GM13976 (cell line): ENCODE data around the gene PEMT.

Source experiments
- DNase-seq: peaks from one replicate; pipeline ENCODE4 v3.0.0; 2012; ENCODE audit warnings: low spot score
- in situ Hi-C: fragments of 300-500 bp; cut with MboI; formaldehyde crosslinking; loops from one replicate; pipeline ENCODE4 v1.12.0; 2022; ENCODE audit warnings: low sequenced_read_pairs, mixed read lengths, inconsistent platforms; ENCODE audit not compliant: unreplicated experiment
- TF ChIP-seq, protein P1 (sequence below): IDR thresholded peaks from 2 replicates; pipeline ENCODE4 v1.5.1; 2012; ENCODE audit warnings: borderline replicate concordance, mild to moderate bottlenecking; ENCODE audit not compliant: insufficient read depth; ENCODE audit errors: extremely low read depth, missing control alignments, control extremely low read depth

Gene PEMT

GRCh38 chr17:17527534-17527933, 64.0 kb downstream of the PEMT start:
- in situ Hi-C loops = no loop called here
- DNase-seq = no peak
- TF ChIP-seq, protein P1, sequence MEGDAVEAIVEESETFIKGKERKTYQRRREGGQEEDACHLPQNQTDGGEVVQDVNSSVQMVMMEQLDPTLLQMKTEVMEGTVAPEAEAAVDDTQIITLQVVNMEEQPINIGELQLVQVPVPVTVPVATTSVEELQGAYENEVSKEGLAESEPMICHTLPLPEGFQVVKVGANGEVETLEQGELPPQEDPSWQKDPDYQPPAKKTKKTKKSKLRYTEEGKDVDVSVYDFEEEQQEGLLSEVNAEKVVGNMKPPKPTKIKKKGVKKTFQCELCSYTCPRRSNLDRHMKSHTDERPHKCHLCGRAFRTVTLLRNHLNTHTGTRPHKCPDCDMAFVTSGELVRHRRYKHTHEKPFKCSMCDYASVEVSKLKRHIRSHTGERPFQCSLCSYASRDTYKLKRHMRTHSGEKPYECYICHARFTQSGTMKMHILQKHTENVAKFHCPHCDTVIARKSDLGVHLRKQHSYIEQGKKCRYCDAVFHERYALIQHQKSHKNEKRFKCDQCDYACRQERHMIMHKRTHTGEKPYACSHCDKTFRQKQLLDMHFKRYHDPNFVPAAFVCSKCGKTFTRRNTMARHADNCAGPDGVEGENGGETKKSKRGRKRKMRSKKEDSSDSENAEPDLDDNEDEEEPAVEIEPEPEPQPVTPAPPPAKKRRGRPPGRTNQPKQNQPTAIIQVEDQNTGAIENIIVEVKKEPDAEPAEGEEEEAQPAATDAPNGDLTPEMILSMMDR = no peak

DNA sequence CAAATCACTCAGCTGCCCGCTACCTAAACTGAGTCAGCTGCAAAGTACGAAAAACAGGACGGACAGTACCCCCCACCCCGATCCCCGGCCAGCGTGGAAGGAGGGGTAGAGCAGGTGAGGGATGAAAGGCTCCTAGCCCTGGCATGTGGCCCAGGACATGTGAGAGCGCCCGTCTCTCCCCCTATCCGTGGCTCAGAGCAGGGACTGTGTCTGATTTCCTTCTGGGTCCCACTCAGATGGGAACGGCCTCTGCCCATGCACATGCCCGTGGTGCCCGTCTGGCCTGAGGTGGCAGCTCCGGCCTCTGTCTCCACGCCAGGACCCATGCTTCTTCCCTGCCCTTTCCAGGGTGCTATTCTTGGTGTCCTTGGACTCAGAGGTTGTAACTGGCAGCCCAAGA, 65.1 kb downstream of the PEMT start:
- TF ChIP-seq, protein P1 = no peak
- in situ Hi-C loops = no loop called here
- DNase-seq = no peak

- in situ Hi-C loops = no loop called here
- TF ChIP-seq, protein P1 = no peak
- DNase-seq = no peak
Measured at GRCh38 chr17:17525956-17526355, 65.6 kb downstream of the PEMT start.

GRCh38 chr17:17525311-17525710, 66.2 kb downstream of the PEMT start:
- in situ Hi-C loops = no loop called here
- DNase-seq = no peak
- TF ChIP-seq, protein P1 = no peak

DNA sequence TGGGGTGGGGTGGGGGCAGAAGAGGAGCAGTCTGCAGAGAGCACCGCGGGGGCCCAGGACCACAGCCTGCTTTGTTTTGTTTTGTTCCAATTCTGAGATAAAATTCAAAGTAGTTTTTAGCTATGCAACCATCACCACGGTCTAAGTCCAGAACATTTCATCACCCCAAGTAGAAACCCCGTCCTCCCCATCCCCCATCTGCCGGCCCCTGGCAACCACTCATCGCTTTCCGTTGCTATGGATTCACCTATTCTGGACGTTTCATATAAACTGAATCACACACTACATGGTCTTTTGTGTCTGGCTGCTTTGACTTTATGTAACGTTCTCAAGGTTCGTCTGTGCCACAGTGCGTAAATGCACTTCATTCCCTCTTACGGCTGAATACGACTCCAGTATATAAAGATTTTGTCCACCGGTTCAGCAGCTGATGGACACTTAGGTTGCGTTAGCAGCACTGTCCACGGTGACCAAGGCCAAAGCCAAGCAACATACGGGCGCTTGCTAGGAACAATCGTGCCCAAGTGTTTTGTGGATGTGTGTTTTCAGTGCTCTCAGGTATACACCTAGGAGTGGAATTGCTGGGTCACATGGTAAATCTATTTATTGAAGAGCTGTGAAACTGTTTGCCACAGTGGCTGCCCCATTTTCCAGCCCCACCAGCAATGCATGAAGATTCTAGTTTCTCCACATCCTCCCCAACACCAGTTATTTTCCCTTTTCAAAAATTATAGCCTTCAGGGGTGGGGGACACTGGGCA, 67.6 kb downstream of the PEMT start:
- in situ Hi-C loops = no loop called here
- TF ChIP-seq, protein P1 = no peak
- DNase-seq = no peak

GRCh38 chr17:17523001-17523730, 68.3 kb downstream of the PEMT start:
- in situ Hi-C loops = no loop called here
- no peak for DNase-seq
- TF ChIP-seq, protein P1 = no peak
